WTC11 (cell line): ENCODE results near the gene RNASE11. TPM values are rescaled to one million over a fixed set of nuclear protein-coding genes. Genes with fewer than 3 reads are reported as not detected.

Source experiments
- ATF1 ChIP-seq: sonication (generic); formaldehyde crosslinking; IDR thresholded peaks from 2 replicates; pipeline ENCODE4 v1.8.1; 2023; ENCODE audit warnings: mild to moderate bottlenecking, moderate library complexity, missing genetic modification reagents
- EMX1 ChIP-seq: fragments of 250-450 bp; sonication (Bioruptor Pico); IDR thresholded peaks from 2 replicates; pipeline ENCODE4 v1.8.0; 2021; ENCODE audit warnings: mild to moderate bottlenecking
- IRF2 ChIP-seq: sonication (generic); formaldehyde crosslinking; IDR thresholded peaks from 2 replicates; pipeline ENCODE4 v1.8.0; 2022; ENCODE audit warnings: low read depth, missing genetic modification reagents, borderline replicate concordance
- MYBL2 ChIP-seq: sonication (generic); formaldehyde crosslinking; IDR thresholded peaks from 2 replicates; pipeline ENCODE4 v1.8.1; 2023; ENCODE audit warnings: mild to moderate bottlenecking, moderate library complexity, missing genetic modification reagents
- NFE2L1 ChIP-seq: sonication (generic); formaldehyde crosslinking; IDR thresholded peaks from 2 replicates; pipeline ENCODE4 v1.8.1; 2023; ENCODE audit warnings: missing genetic modification reagents
- PRRX2 ChIP-seq: fragments of 250-450 bp; sonication (Bioruptor Pico); IDR thresholded peaks from 2 replicates; pipeline ENCODE4 v1.8.0; 2021; ENCODE audit warnings: mild to moderate bottlenecking
- RORB ChIP-seq: fragments of 250-450 bp; sonication (Bioruptor Pico); IDR thresholded peaks from 2 replicates; pipeline ENCODE4 v1.9.0; 2021; ENCODE audit warnings: mild to moderate bottlenecking
- SMAD3 ChIP-seq: sonication (generic); formaldehyde crosslinking; IDR thresholded peaks from 2 replicates; pipeline ENCODE4 v1.8.0; 2022; ENCODE audit warnings: missing genetic modification reagents, mild to moderate bottlenecking, borderline replicate concordance
- SOX15 ChIP-seq: fragments of 250-450 bp; sonication (Bioruptor Pico); IDR thresholded peaks from 2 replicates; pipeline ENCODE4 v1.9.0; 2021; ENCODE audit warnings: mild to moderate bottlenecking
- TCF7 ChIP-seq: sonication (generic); formaldehyde crosslinking; IDR thresholded peaks from 2 replicates; pipeline ENCODE4 v1.8.0; 2022; ENCODE audit warnings: mild to moderate bottlenecking, low read depth, missing genetic modification reagents, moderate library complexity
- TEAD1 ChIP-seq: sonication (generic); formaldehyde crosslinking; IDR thresholded peaks from 2 replicates; pipeline ENCODE4 v1.8.0; 2022; ENCODE audit warnings: mild to moderate bottlenecking, missing genetic modification reagents
- TP53 ChIP-seq: sonication (generic); formaldehyde crosslinking; IDR thresholded peaks from 2 replicates; pipeline ENCODE4 v1.8.1; 2023; ENCODE audit warnings: mild to moderate bottlenecking, missing genetic modification reagents
- ZBTB21 ChIP-seq: sonication (generic); formaldehyde crosslinking; IDR thresholded peaks from 2 replicates; pipeline ENCODE4 v1.8.1; 2023; ENCODE audit warnings: mild to moderate bottlenecking, missing genetic modification reagents, borderline replicate concordance
- ZNF121 ChIP-seq: sonication (generic); formaldehyde crosslinking; IDR thresholded peaks from 2 replicates; pipeline ENCODE4 v1.8.0; 2023; ENCODE audit warnings: missing genetic modification reagents
- ZNF232 ChIP-seq: sonication (generic); formaldehyde crosslinking; IDR thresholded peaks from 2 replicates; pipeline ENCODE4 v1.8.0; 2022; ENCODE audit warnings: mild to moderate bottlenecking, missing genetic modification reagents
- ZNF263 ChIP-seq: sonication (generic); formaldehyde crosslinking; IDR thresholded peaks from 2 replicates; pipeline ENCODE4 v1.8.1; 2022; ENCODE audit warnings: low read depth, mild to moderate bottlenecking, moderate library complexity, missing genetic modification reagents
- ZNF416 ChIP-seq: fragments of 250-450 bp; sonication (Bioruptor Pico); IDR thresholded peaks from 2 replicates; pipeline ENCODE4 v1.9.0; 2021; ENCODE audit warnings: mild to moderate bottlenecking, inconsistent platforms
- ZNF423 ChIP-seq: fragments of 250-450 bp; sonication (Bioruptor Pico); IDR thresholded peaks from 2 replicates; pipeline ENCODE4 v2.1.2; 2022; ENCODE audit warnings: mild to moderate bottlenecking, moderate library complexity
- ZNF671 ChIP-seq: fragments of 250-450 bp; sonication (Bioruptor Pico); IDR thresholded peaks from 2 replicates; pipeline ENCODE4 v1.8.0; 2021; ENCODE audit warnings: mild to moderate bottlenecking
- total RNA-seq: library from RNA; stranded (reverse); gene quantifications from 3 replicates; pipeline ENCODE4 v1.2.3, GENCODE V29; 2021
- TF ChIP-seq, protein P1 (sequence below): sonication (generic); formaldehyde crosslinking; IDR thresholded peaks from 2 replicates; pipeline ENCODE4 v1.8.1; 2023; ENCODE audit warnings: mild to moderate bottlenecking, missing genetic modification reagents, borderline replicate concordance
- TF ChIP-seq, protein P2 (sequence below): sonication (generic); formaldehyde crosslinking; IDR thresholded peaks from 2 replicates; pipeline ENCODE4 v1.8.1; 2023; ENCODE audit warnings: mild to moderate bottlenecking, moderate library complexity, missing genetic modification reagents
- TF ChIP-seq, protein P3 (sequence below): fragments of 250-450 bp; sonication (Bioruptor Pico); conservative IDR thresholded peaks from 2 replicates; pipeline ENCODE4 v1.9.0; 2021; ENCODE audit warnings: mild to moderate bottlenecking
- TF ChIP-seq, protein P4 (sequence below): sonication (generic); formaldehyde crosslinking; IDR thresholded peaks from 2 replicates; pipeline ENCODE4 v1.8.0; 2022; ENCODE audit warnings: missing genetic modification reagents
- TF ChIP-seq, protein P5 (sequence below): sonication (generic); formaldehyde crosslinking; IDR thresholded peaks from 2 replicates; pipeline ENCODE4 v1.8.1; 2022; ENCODE audit warnings: mild to moderate bottlenecking, missing genetic modification reagents, moderate library complexity, borderline replicate concordance
- TF ChIP-seq, protein P6 (sequence below): sonication (generic); formaldehyde crosslinking; IDR thresholded peaks from 2 replicates; pipeline ENCODE4 v1.8.1; 2023; ENCODE audit warnings: mild to moderate bottlenecking, missing genetic modification reagents, moderate library complexity
- TF ChIP-seq, protein P7 (sequence below): fragments of 250-450 bp; sonication (Bioruptor Pico); IDR thresholded peaks from 2 replicates; pipeline ENCODE4 v1.9.0; 2021; ENCODE audit warnings: mild to moderate bottlenecking

RNASE11 gene
- total RNA-seq, 1 experiment from 2014 or later: not detected

DNA sequence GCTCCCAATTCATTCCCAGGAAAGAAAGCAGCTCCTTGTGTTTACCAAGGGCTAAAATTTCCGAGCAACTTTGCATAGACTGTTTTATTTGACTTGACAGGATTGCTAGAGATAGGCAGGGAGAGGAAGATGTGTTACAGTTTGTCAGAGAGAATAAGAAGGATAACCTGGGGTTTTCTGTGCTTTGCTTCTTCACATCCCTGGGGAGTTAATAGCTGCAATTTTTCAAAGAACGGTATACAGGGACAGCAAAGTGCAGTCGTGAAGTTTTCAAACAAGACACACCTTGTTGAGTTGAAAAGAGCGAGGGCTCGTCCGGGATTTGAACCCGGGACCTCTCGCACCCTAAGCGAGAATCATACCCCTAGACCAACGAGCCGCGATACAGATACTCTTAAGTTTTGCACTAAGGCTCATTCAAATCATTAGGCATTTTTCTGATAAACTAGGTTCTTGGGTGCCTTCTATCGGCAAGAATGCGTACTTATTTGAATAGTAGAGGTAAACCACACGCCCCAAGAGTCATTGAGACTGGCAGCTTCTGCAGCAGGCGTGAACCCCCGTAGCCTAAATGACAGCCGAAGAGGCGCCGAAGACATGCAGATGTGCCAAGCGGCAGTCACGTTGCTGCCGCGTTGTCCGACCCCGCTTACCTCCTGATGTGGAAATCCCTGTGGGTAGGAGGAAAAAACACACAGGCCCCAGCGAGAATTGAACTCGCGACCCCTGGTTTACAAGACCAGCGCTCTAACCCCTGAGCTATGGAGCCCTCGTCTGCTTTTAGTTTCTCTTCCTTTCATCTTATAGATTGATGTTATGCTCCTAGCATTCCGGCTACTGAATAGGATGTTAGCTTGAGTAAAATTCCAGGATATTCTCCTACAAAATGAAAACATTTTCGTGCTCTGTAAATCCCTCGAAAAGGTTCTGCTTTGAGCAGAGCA lies 25.6 kb upstream of the RNASE11 start (continued):
- TF ChIP-seq, protein P1, sequence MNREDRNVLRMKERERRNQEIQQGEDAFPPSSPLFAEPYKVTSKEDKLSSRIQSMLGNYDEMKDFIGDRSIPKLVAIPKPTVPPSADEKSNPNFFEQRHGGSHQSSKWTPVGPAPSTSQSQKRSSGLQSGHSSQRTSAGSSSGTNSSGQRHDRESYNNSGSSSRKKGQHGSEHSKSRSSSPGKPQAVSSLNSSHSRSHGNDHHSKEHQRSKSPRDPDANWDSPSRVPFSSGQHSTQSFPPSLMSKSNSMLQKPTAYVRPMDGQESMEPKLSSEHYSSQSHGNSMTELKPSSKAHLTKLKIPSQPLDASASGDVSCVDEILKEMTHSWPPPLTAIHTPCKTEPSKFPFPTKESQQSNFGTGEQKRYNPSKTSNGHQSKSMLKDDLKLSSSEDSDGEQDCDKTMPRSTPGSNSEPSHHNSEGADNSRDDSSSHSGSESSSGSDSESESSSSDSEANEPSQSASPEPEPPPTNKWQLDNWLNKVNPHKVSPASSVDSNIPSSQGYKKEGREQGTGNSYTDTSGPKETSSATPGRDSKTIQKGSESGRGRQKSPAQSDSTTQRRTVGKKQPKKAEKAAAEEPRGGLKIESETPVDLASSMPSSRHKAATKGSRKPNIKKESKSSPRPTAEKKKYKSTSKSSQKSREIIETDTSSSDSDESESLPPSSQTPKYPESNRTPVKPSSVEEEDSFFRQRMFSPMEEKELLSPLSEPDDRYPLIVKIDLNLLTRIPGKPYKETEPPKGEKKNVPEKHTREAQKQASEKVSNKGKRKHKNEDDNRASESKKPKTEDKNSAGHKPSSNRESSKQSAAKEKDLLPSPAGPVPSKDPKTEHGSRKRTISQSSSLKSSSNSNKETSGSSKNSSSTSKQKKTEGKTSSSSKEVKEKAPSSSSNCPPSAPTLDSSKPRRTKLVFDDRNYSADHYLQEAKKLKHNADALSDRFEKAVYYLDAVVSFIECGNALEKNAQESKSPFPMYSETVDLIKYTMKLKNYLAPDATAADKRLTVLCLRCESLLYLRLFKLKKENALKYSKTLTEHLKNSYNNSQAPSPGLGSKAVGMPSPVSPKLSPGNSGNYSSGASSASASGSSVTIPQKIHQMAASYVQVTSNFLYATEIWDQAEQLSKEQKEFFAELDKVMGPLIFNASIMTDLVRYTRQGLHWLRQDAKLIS (CRISPR knock-in tag): no peak
- TF ChIP-seq, protein P2, sequence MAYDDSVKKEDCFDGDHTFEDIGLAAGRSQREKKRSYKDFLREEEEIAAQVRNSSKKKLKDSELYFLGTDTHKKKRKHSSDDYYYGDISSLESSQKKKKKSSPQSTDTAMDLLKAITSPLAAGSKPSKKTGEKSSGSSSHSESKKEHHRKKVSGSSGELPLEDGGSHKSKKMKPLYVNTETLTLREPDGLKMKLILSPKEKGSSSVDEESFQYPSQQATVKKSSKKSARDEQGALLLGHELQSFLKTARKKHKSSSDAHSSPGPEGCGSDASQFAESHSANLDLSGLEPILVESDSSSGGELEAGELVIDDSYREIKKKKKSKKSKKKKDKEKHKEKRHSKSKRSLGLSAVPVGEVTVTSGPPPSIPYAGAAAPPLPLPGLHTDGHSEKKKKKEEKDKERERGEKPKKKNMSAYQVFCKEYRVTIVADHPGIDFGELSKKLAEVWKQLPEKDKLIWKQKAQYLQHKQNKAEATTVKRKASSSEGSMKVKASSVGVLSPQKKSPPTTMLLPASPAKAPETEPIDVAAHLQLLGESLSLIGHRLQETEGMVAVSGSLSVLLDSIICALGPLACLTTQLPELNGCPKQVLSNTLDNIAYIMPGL: peak; percentile 94
- TF ChIP-seq ZNF121: no peak
- no peak for TF ChIP-seq PRRX2 (CRISPR knock-in tag)
- TF ChIP-seq EMX1: peak; percentile 58; the same call in 1 of the 2 replicates
- TF ChIP-seq, protein P3, sequence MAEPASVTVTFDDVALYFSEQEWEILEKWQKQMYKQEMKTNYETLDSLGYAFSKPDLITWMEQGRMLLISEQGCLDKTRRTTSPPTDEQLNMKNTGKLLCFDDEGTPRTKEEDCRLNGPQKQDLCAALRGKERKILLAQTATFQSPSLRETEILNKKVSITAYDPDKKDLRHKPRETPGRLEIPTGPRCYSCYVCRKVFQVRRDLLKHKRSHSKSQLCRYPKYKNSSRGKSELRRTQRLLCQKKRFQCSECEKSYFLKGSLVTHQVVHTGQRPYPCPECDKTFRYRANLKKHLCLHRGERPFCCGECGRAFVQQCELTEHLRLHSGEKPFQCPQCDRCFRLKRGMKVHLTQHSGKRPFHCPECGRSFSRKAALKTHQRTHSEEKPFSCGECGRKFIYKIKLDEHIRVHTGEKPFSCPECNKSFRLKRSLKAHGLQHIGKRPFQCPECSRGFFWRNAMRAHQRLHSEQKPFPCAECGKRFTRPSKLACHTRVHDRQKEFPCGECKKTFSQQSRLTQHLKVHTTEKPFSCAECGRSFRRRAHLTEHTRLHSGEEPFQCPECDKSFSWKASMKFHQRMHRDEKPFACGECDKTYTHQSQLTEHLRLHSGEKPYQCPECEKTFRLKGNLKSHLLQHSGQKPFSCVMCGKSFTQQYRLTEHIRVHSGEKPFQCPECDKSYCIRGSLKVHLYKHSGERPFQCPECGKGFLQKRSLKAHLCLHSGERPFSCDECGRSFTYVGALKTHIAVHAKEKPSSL (CRISPR knock-in tag): 0 out of 2 replicates have a peak, but pooled peaks have one; percentile 42
- TF ChIP-seq ZNF423 (CRISPR knock-in tag): no peak
- TF ChIP-seq SMAD3: no peak
- TF ChIP-seq, protein P4, sequence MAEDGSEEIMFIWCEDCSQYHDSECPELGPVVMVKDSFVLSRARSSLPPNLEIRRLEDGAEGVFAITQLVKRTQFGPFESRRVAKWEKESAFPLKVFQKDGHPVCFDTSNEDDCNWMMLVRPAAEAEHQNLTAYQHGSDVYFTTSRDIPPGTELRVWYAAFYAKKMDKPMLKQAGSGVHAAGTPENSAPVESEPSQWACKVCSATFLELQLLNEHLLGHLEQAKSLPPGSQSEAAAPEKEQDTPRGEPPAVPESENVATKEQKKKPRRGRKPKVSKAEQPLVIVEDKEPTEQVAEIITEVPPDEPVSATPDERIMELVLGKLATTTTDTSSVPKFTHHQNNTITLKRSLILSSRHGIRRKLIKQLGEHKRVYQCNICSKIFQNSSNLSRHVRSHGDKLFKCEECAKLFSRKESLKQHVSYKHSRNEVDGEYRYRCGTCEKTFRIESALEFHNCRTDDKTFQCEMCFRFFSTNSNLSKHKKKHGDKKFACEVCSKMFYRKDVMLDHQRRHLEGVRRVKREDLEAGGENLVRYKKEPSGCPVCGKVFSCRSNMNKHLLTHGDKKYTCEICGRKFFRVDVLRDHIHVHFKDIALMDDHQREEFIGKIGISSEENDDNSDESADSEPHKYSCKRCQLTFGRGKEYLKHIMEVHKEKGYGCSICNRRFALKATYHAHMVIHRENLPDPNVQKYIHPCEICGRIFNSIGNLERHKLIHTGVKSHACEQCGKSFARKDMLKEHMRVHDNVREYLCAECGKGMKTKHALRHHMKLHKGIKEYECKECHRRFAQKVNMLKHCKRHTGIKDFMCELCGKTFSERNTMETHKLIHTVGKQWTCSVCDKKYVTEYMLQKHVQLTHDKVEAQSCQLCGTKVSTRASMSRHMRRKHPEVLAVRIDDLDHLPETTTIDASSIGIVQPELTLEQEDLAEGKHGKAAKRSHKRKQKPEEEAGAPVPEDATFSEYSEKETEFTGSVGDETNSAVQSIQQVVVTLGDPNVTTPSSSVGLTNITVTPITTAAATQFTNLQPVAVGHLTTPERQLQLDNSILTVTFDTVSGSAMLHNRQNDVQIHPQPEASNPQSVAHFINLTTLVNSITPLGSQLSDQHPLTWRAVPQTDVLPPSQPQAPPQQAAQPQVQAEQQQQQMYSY (CRISPR knock-in tag): no peak
- no peak for TF ChIP-seq ZNF671 (CRISPR knock-in tag)
- TF ChIP-seq MYBL2 (CRISPR knock-in tag): no peak
- 0 out of 2 replicates have a peak, but pooled peaks have one; percentile 27 for TF ChIP-seq TP53
- TF ChIP-seq SOX15 (CRISPR knock-in tag): no peak
- no peak for TF ChIP-seq ATF1
- TF ChIP-seq RORB (CRISPR knock-in tag): no peak
- no peak for TF ChIP-seq ZNF232 (CRISPR knock-in tag)
- TF ChIP-seq ZNF263 (CRISPR knock-in tag): no peak
- TF ChIP-seq ZBTB21 (CRISPR knock-in tag): no peak
- TF ChIP-seq, protein P5, sequence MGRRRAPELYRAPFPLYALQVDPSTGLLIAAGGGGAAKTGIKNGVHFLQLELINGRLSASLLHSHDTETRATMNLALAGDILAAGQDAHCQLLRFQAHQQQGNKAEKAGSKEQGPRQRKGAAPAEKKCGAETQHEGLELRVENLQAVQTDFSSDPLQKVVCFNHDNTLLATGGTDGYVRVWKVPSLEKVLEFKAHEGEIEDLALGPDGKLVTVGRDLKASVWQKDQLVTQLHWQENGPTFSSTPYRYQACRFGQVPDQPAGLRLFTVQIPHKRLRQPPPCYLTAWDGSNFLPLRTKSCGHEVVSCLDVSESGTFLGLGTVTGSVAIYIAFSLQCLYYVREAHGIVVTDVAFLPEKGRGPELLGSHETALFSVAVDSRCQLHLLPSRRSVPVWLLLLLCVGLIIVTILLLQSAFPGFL (CRISPR knock-in tag): no peak
- no peak for TF ChIP-seq IRF2 (CRISPR knock-in tag)
- no peak; the same call in 1 of the 2 replicates for TF ChIP-seq ZNF416
- TF ChIP-seq TCF7 (CRISPR knock-in tag): no peak
- TF ChIP-seq TEAD1 (CRISPR knock-in tag): peak; percentile 97; the same call in 1 of the 2 replicates
- TF ChIP-seq NFE2L1: no peak
- TF ChIP-seq, protein P6, sequence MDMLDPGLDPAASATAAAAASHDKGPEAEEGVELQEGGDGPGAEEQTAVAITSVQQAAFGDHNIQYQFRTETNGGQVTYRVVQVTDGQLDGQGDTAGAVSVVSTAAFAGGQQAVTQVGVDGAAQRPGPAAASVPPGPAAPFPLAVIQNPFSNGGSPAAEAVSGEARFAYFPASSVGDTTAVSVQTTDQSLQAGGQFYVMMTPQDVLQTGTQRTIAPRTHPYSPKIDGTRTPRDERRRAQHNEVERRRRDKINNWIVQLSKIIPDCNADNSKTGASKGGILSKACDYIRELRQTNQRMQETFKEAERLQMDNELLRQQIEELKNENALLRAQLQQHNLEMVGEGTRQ (CRISPR knock-in tag): no peak; the same call in 1 of the 2 replicates
- TF ChIP-seq, protein P7, sequence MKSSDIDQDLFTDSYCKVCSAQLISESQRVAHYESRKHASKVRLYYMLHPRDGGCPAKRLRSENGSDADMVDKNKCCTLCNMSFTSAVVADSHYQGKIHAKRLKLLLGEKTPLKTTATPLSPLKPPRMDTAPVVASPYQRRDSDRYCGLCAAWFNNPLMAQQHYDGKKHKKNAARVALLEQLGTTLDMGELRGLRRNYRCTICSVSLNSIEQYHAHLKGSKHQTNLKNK: no peak
